ENCODE data around the gene BOD1L1.
"Not testable (repeated sequence)": the region's sequence is repeated elsewhere in the genome, so short reads cannot be mapped to it uniquely, and the experiment has no call there.

BOD1L1 gene

GRCh38 chr4:13618212-13618806, 9.2 kb downstream of the BOD1L1 start:
- DNase-seq, result no peak

- no peak for DNase-seq
Measured at GRCh38 chr4:13617801-13618200, 9.7 kb downstream of the BOD1L1 start.

DNA sequence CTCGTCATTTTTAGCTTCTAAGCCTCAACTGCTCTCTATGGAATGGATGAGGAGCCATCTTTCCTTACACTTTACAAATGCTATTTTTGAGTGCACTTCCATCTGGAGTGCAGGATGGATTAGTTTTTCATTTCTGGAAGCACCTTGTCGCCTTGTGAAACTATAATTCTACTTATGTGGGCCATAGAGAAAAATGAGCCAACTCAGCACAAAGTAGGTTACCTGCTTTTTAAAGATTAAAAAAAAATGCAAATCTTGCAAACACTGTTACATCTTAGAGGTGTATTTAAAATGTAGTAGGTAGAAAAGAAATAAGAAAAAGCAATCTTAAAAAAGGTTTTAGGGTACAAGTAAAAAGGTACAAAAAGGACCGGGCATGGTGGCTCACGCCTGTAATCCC, 10.9 kb downstream of the BOD1L1 start:
- no peak for DNase-seq

DNA sequence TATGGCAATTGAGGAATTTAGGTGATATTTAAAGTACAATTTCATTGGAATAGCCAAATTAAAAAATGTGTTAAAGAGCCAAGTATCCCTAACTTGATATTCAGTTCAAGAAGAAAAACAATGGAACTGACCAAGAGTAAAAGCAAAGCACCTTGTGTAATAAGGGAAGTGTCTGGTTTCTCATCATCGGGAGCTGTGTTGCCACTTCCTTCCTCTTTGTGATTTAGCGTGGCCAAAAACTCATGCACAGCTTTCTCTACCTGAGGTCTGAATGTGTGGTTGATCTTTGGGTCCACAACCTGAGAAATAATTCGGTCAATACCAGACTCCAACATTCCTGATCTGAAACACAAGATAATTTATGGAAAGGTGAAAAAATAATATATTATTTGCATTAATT, 12.4 kb downstream of the BOD1L1 start:
- DNase-seq, result peak; percentile 11 to 26

DNA sequence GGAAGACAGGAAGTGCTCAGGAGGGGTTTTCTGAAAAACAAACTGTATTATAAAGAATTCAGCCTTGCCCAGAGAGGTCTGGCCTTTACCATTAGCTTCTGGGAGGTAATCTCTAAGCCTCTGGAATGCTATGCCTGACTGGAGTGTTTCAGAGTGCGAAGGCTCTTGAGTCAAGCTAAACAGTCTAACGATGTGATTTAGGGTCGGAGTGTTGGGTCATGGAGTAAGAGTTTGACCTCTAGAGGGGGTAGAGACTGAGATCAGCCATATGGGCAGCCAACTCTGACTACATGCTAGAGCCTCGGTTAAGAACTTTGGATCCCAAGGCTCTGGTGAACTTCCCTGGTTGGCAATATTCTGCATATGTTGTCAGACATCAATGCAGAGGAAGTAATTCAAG, 15.0 kb downstream of the BOD1L1 start:
- DNase-seq, result no peak

GRCh38 chr4:13611283-13611842, 16.2 kb downstream of the BOD1L1 start:
- peak in 1 of 2 donors; percentile 39 for DNase-seq

GRCh38 chr4:13605330-13605729, 22.2 kb downstream of the BOD1L1 start:
- DNase-seq, result no peak

- DNase-seq, result no peak
Measured at GRCh38 chr4:13601848-13602247, 25.7 kb downstream of the BOD1L1 start.

GRCh38 chr4:13601048-13601447, 26.5 kb downstream of the BOD1L1 start:
- peak in 1 of 2 donors; percentile 20 for DNase-seq

DNA sequence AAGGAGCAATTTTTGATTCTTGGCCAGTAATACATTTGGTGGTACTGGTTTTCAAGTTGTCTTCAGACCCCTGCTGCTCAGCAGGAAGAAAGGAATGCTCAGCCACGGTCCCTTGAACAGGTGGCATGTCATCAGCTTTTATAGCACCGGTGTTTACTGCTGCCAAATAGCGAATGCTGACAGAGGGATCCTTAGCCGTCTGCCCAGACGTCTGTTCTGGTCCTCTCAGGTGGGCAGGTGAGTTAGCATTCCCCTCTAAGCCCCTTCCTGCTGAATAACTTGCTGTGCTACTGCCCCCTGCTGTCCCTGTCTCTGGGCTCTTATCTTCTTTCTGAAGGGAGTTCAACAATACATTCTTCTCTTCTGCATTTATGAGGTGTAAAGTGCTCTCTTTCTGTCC, 28.4 kb downstream of the BOD1L1 start:
- DNase-seq, result no peak

DNA sequence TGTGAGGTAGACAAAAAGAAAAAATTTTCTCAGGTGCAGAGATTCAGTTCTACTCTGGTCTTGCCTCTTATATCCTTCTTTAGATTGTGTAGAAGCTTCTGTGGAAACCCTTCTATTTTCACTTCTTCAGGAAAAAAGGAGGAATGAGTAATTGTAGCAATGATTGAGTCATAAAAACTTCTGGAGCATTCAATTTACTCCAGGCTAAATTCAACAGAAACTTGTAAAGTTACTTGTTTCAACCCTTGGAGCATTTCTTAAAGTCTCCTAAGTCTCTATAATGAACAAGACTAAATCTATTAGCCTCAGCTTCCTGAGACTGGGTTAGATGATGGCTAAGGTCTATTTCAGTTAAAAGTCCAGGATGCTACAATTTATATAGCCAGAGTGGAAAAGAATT, 29.9 kb downstream of the BOD1L1 start:
- DNase-seq, result no peak

DNA sequence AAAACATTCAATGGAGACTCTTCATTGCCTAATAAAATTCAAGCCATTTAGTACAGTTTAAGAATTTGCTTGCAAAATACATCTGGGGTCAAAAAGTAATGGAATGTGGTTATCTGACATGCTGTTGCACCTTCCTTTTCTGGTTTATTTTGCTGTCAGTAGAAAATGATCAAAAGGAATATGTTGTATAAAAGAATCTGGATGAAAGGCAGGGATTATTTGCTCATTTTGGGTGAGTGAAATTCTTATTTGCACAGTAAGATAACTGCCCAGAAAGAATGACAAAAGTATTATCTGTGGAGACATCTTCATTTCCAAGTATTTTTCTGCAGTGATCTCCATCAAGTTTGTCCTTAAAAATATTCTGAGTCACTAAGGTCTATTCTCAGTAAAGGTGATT, 30.4 kb downstream of the BOD1L1 start:
- DNase-seq, result no peak

DNA sequence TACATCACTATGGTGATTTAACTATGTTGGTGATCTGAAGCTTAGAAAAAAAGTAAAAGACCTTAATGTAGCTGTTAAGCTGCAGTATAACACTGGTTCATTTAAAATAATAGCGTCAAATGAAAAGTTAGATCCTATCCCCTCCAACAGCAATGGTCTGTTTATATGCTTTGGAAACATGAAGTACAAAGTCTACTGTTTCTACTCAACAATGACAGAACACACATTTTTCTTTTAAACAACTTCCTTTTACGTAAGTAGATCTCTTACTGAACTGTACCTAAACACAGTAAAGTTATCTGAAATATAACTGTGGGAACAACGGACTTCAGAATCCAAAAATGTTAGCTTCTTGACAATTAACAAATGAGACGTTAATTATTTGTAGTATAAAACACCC, 35.3 kb downstream of the BOD1L1 start:
- DNase-seq, result no peak

GRCh38 chr4:13590766-13591165, 36.8 kb downstream of the BOD1L1 start:
- no peak for DNase-seq

- no peak for DNase-seq
Measured at GRCh38 chr4:13588954-13589353, 38.6 kb downstream of the BOD1L1 start.

GRCh38 chr4:13584481-13584880, 43.0 kb downstream of the BOD1L1 start:
- no peak for DNase-seq

DNA sequence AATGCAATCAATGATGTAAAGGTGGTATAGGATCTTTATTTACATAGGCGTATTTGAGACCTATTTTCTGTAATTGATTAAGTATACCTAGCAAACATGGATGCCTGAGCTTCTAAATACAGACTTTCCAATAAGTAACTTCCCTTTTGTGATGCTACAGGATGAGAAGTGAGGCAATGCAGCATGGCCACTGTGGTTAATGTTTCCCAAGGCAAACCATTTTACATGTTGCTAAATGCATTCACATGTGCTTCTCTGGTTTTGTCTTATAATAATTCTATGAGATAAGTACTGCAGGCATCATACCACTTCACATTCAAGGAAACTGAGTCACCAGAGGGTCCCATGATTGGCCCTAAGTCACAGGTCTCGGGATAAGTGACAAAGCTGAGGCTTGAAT, 47.5 kb downstream of the BOD1L1 start:
- DNase-seq, result no peak

- DNase-seq, result no peak
Measured at GRCh38 chr4:13577660-13578059, 49.9 kb downstream of the BOD1L1 start.

DNA sequence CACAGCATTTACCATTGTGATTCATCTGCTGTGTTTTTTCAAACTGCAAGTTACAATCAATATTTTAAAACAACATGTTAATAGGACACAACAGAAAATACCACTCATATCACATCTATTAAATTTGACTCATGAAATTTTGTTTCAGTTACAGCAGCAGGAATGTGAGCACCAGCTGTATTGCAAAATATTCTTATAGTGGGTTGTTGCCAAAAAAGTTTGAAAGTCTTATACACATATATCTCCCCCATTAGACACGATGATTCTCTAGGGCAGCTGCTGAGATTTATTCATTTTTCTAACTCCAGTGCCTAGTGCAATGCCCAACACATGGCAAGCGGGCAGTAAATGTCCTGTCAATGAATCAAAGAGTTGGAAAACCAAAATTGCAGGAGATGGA, 56.6 kb downstream of the BOD1L1 start:
- DNase-seq, result no peak

DNA sequence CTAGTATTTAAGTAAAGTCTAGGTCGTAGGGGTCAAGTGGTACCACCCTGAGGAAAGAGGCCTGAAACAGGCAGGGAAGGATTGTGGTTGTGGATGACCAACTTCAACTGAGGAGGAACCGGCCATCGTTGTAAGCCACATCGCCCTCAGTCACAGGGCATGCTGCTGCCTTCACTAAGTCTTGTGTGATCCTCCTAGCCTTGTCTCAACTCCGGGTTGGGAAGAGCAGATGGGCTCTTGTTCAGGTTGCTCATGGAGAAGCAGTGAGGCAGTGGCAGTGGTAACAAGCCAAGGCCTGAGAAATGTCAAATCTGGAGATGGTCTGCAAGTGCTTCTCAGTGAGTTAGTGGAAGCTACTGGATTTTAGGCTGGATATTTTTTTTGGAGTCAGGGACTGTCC, 60.4 kb downstream of the BOD1L1 start:
- no peak for DNase-seq

GRCh38 chr4:13562876-13563275, 64.6 kb downstream of the BOD1L1 start:
- DNase-seq, result no peak

DNA sequence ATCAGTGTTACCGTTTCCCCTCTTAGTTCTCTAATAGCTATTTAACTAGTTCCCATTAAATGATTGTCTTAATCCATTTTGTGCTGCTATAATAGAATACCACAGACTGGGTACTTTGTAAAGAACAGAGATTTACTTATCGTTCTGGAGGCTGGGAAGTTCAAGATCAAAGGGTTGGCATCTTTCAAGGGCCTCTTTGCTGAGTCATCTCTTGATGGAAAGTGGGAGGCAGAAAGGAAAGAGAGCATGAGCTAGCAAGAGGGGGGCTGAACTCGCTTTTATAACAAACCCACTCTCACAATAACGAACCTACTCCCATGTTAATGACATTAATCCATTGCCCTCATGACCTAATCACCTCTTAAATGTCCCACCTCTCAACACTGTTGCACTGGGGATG, 65.9 kb downstream of the BOD1L1 start:
- no peak for DNase-seq

GRCh38 chr4:13560111-13560510, 67.4 kb downstream of the BOD1L1 start:
- DNase-seq, result not testable (repeated sequence)

GRCh38 chr4:13559413-13559812, 68.1 kb downstream of the BOD1L1 start:
- no peak for DNase-seq

- DNase-seq, result no peak
Measured at GRCh38 chr4:13558881-13559280, 68.6 kb downstream of the BOD1L1 start.

All from CD4-positive, alpha-beta T cell treated with Interferon alpha-2 for 1 hour (primary cell).